KOPT-K1 (cell line): ENCODE results near the gene CRYBA1.
"Not testable (repeated sequence)": the region's sequence is repeated elsewhere in the genome, so short reads cannot be mapped to it uniquely, and the experiment has no call there.

Experiments used
- H3K27ac ChIP-seq: fragments of 200-600 bp; sonication (generic); 2 replicates; pipeline ENCODE4 v1.5.1; 2016; ENCODE audit warnings: antibody characterized with exemption, mild to moderate bottlenecking, low read depth, low read length; ENCODE audit not compliant: poor library complexity, severe bottlenecking
- H3K36me3 ChIP-seq: fragments of 200-600 bp; sonication (generic); 2 replicates; pipeline ENCODE4 v1.5.1; 2017; ENCODE audit warnings: antibody characterized with exemption, mild to moderate bottlenecking, low read length, moderate library complexity; ENCODE audit not compliant: insufficient read depth
- H3K9me3 ChIP-seq: fragments of 200-600 bp; sonication (generic); 2 replicates; pipeline ENCODE4 v1.5.1; 2017; ENCODE audit warnings: antibody characterized with exemption, low read length, mild to moderate bottlenecking; ENCODE audit not compliant: insufficient read depth, poor library complexity, severe bottlenecking

Gene CRYBA1

GRCh38 chr17:29219378-29220047, 27.1 kb upstream of the CRYBA1 start:
- H3K36me3 ChIP-seq: no peaks in the 10 kb centered on the region
- no peaks in the 10 kb centered on the region for H3K9me3 ChIP-seq
- no peak overlapping the region for H3K27ac ChIP-seq

GRCh38 chr17:29221338-29221737, 25.3 kb upstream of the CRYBA1 start:
- H3K27ac ChIP-seq, H3K36me3 ChIP-seq, H3K9me3 ChIP-seq: not testable (repeated sequence)

GRCh38 chr17:29225396-29225795, 21.3 kb upstream of the CRYBA1 start:
- Histone ChIP-seq H3K36me3 (no peaks in the 10 kb centered on the region), H3K27ac (no peak overlapping the region), H3K9me3 (no peaks in the 10 kb centered on the region)

GRCh38 chr17:29233301-29233700, 13.4 kb upstream of the CRYBA1 start:
- H3K27ac ChIP-seq: no peak overlapping the region
- H3K36me3 ChIP-seq: no peaks in the 10 kb centered on the region
- H3K9me3 ChIP-seq: no peaks in the 10 kb centered on the region

- H3K9me3 ChIP-seq, H3K27ac ChIP-seq: not testable (repeated sequence)
These were observed 11.7 kb upstream of the CRYBA1 start for GRCh38 chr17:29234972-29235371.

GRCh38 chr17:29235904-29236303, 10.8 kb upstream of the CRYBA1 start:
- Histone ChIP-seq H3K36me3 (no peaks in the 10 kb centered on the region), H3K27ac (no peak overlapping the region), H3K9me3 (no peaks in the 10 kb centered on the region)

More at GRCh38 chr17:29234972-29235371, 11.7 kb upstream of the CRYBA1 start:
- not testable (repeated sequence) for H3K36me3 ChIP-seq

- Histone ChIP-seq H3K9me3 (no peaks in the 10 kb centered on the region), H3K27ac (no peak overlapping the region)
These were observed 9.1 kb upstream of the CRYBA1 start for GRCh38 chr17:29237476-29238132.

GRCh38 chr17:29238133-29238850, 8.4 kb upstream of the CRYBA1 start:
- Histone ChIP-seq H3K9me3 (no peaks in the 10 kb centered on the region), H3K27ac (no peak overlapping the region), H3K36me3 (no peaks in the 10 kb centered on the region)

More at GRCh38 chr17:29237476-29238132, 9.1 kb upstream of the CRYBA1 start:
- no peaks in the 10 kb centered on the region for H3K36me3 ChIP-seq

GRCh38 chr17:29240477-29240876, 6.2 kb upstream of the CRYBA1 start:
- no peaks in the 10 kb centered on the region for H3K9me3 ChIP-seq
- H3K36me3 ChIP-seq: no peaks in the 10 kb centered on the region
- H3K27ac ChIP-seq: no peak overlapping the region

GRCh38 chr17:29240968-29241963, 5.4 kb upstream of the CRYBA1 start:
- no peaks in the 10 kb centered on the region for H3K36me3 ChIP-seq
- H3K27ac ChIP-seq: no peak overlapping the region
- H3K9me3 ChIP-seq: no peaks in the 10 kb centered on the region

GRCh38 chr17:29242051-29242450, 4.6 kb upstream of the CRYBA1 start:
- Histone ChIP-seq H3K9me3 (no peaks in the 10 kb centered on the region), H3K36me3 (no peaks in the 10 kb centered on the region), H3K27ac (no peak overlapping the region)

GRCh38 chr17:29242790-29243189, 3.9 kb upstream of the CRYBA1 start:
- Histone ChIP-seq H3K9me3 (no peaks in the 10 kb centered on the region), H3K27ac (no peak overlapping the region), H3K36me3 (no peaks in the 10 kb centered on the region)

- no peak overlapping the region for H3K27ac ChIP-seq
- H3K36me3 ChIP-seq: no peaks in the 10 kb centered on the region
- H3K9me3 ChIP-seq: no peaks in the 10 kb centered on the region
These were observed 2.9 kb upstream of the CRYBA1 start for GRCh38 chr17:29243792-29244191.

- H3K9me3 ChIP-seq: no peaks in the 10 kb centered on the region
- H3K27ac ChIP-seq: no peak overlapping the region
- H3K36me3 ChIP-seq: no peaks in the 10 kb centered on the region
These were observed 1.3 kb upstream of the CRYBA1 start for GRCh38 chr17:29245401-29245800.
